ENCODE results near the gene CPM.

The CPM gene

GRCh38 chr12:68873316-68873715 is 59.7 kb downstream of the CPM start:
- DNase-seq: no peak

GRCh38 chr12:68871921-68872320 is 61.0 kb downstream of the CPM start:
- no peak for DNase-seq

GRCh38 chr12:68871396-68871795 is 61.6 kb downstream of the CPM start:
- DNase-seq: no peak

GRCh38 chr12:68870443-68870842 is 62.5 kb downstream of the CPM start:
- DNase-seq: no peak

- DNase-seq: no peak
These were observed 63.0 kb downstream of the CPM start for GRCh38 chr12:68870011-68870410.

- DNase-seq: peak; percentile 10
These were observed 64.8 kb downstream of the CPM start for GRCh38 chr12:68868043-68868790.

- peak; percentile 24 for DNase-seq
These were observed 65.4 kb downstream of the CPM start for GRCh38 chr12:68867606-68868005.

- DNase-seq: no peak
These were observed 66.0 kb downstream of the CPM start for GRCh38 chr12:68866950-68867349.

- no peak for DNase-seq
These were observed 67.4 kb downstream of the CPM start for GRCh38 chr12:68865399-68866164.

- no peak for DNase-seq
These were observed 68.4 kb downstream of the CPM start for GRCh38 chr12:68864604-68865003.

GRCh38 chr12:68863886-68864454 is 69.0 kb downstream of the CPM start:
- DNase-seq: peak; percentile 53

GRCh38 chr12:68863109-68863770 is 69.7 kb downstream of the CPM start:
- no peak for DNase-seq

GRCh38 chr12:68861890-68862289 is 71.1 kb downstream of the CPM start:
- DNase-seq: no peak

- peak; percentile 33 for DNase-seq
These were observed 76.5 kb downstream of the CPM start for GRCh38 chr12:68856510-68856909.

GRCh38 chr12:68855771-68856170 is 77.2 kb downstream of the CPM start:
- peak; percentile 15 for DNase-seq

GRCh38 chr12:68855111-68855510 is 77.9 kb downstream of the CPM start:
- no peak for DNase-seq

- no peak for DNase-seq
These were observed 78.4 kb downstream of the CPM start for GRCh38 chr12:68854554-68854953.

- DNase-seq: no peak
These were observed 78.9 kb downstream of the CPM start for GRCh38 chr12:68854078-68854468.

GRCh38 chr12:68853396-68854077 is 79.4 kb downstream of the CPM start:
- no peak for DNase-seq

- DNase-seq: no peak
These were observed 81.2 kb downstream of the CPM start for GRCh38 chr12:68851592-68852306.

GRCh38 chr12:68850390-68850789 is 82.6 kb downstream of the CPM start:
- no peak for DNase-seq

GRCh38 chr12:68846811-68847210 is 86.2 kb downstream of the CPM start:
- no peak for DNase-seq
